AG20443 (cell line): ENCODE results near the gene DHX8.
A peak's percentile ranks its signal among the peaks of the same experiment; 100 is the strongest.

Experiments used
- DNase-seq: peaks from one replicate; pipeline ENCODE4 v3.0.0; 2012; ENCODE audit warnings: low spot score, mixed read lengths

DHX8 gene

GRCh38 chr17:43547659-43548256 is 64.0 kb downstream of the DHX8 start:
- no peak for DNase-seq

DNA sequence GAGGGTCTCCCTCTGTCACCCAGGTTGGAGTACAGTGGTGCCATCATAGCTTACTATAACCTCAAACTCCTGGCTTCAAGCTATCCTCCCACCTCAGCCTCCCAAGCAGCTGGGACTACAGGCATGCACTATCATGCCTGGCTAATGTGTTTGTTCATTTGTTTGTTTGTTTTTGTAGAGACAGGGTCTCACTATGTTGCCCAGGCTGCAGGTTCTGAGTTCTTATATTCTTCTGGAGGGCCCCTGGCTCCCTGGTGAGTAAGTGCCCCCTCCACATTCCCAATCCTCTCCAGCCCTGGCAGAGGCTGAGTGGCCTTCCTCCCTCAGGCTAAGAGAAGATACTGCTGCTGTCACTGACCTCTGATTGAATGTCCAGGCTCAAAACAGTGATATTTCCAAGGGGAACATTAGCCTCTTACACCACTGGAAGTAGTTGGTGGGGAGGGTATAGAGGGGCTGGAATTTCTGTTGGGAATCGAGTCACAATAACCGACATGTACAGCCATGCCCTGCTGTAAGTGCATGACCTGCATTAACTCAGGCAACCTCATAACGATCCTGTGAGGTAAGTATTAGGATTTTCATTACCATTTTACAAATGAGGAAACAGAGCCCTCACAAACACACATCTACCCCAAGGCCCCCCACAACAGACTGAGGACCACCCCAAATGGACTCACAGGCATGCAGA is 65.1 kb downstream of the DHX8 start:
- DNase-seq, result no peak

- no peak for DNase-seq
Measured at GRCh38 chr17:43549496-43549895, 65.7 kb downstream of the DHX8 start.

GRCh38 chr17:43550754-43551153 is 67.0 kb downstream of the DHX8 start:
- no peak for DNase-seq

GRCh38 chr17:43552229-43552837 is 68.6 kb downstream of the DHX8 start:
- no peak for DNase-seq

DNA sequence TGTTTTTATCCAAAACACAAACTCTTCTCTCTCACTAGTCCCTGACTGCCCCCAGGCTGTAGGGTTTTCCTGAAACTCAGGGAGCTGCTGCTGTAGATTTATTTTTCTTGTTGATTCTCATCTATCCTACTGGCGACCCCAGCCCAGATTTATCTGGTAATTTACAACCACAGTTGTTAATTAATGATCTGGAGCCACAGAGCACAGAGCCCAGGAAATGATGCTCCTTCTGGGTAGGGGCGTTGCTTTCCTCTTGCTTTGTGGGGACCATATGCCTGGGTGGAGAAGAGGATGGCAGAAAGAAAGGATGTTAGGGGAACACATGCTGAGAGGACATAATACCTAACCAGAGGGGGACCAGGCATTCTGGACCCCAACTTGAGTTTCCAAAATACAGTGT is 69.8 kb downstream of the DHX8 start:
- DNase-seq, result no peak

GRCh38 chr17:43554857-43555256 is 71.1 kb downstream of the DHX8 start:
- no peak for DNase-seq

DNA sequence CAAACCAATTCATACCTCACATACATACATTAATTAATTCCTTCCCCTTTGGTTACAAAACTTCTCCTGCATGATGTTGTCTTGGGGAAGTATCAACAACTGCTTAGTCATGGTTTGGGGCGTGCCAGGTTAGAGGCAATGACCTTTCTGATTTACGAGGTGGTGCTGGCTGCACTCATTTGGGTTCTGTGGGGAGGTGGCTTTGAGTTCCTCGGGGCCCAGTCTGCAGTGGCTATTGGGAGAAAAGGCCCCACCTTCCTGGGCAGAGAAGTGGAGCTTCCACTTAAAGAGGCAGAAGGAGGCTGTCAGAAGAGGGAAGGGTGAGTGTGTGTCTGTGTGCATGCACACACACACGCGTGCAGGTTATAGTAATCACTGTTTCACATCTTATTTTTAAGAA is 72.5 kb downstream of the DHX8 start:
- DNase-seq, result peak; percentile 94

DNA sequence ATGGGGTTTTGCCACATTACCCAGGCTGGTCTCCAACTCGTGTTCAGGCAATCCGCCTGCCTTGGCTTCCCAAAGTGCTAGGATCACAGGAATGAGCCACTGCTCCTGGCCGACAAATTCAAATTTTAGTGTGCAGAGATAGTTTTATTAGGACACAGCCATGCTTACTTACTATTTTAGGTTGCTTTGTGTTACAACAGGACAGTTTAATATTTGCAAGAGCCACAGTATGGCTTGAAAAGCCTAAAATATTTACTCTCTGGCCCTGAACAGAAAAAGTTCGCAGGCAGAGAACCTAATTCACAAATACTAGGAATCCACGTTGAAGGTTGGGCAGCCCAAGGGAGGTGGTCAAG is 75.0 kb downstream of the DHX8 start:
- DNase-seq, result no peak

DNA sequence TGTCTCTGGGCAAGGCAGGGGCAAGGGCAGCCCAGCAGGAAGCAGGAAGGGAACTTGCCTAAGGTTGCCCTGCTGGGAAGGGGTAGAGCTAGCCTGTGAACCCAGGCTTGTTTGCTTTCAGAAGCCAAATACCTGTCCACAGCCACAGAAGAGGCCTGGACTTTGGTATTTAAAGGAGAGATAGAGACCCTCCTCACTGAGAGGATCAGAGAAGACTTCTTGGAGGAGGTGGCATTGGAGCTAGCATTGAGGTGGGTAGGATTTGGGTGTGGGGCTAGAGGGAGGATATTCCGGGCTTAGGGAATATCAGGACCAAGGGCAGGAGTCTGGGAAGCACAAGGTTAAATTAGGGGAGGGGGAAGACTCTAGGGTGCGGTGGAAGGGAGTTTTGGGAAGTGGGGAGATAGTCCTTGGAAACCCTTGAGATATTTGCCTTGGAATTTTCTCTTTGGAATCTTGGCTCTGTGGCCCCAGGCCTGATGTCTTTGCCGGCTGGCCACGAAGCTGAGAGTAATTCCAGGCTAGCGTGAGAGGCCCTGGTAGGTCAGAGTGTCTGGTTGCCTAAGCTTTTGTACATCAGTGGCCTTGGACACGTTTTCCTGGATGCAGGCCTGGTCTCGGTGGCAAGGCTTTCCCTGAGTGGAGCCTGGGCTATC is 75.5 kb downstream of the DHX8 start:
- no peak for DNase-seq

DNA sequence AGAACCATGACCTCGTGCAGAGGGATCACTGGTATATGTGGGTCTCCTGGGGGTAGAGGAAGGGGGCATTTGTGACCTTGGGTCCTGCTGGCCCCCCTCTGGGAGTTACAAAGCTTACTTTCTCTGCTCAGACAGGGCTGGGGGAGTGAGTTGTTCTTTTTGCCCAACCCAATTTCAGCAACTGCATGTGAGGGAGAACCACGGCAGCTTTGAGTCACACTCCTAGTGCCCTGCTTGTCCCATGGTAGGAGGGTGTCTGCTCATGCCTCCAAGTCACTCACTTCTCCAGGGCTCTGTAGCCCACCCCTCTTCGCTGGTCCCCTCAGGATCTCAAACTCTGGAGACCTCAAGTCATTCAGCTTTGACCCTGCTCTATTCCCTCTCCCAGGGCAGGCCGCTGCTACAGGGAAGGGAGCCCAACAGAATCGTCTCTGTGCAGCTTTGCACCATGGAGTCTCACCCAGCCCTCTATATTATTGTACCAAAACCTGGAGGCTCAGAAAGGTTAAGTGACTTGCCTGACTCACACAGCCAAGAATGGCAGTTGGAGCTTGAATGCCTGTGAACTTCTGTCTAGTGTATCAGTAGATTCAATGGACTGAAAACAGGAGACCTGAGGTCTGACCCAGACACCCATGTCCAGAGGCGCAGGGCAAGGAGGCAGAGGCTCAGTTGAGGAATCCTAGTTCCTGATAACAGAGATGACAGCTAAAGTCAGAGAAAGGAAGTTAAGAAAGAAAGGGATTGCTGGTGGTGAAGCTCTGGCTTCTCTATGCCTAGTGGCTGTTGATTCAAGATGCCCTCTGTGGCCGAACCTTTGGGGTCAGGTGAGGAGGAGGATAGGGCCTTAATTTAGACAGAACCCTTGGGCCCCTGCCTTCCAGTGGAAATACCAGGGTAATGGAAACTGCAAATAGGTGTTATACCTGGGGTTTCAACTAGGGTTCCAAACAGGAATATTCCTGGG is 77.0 kb downstream of the DHX8 start:
- no peak for DNase-seq

DNA sequence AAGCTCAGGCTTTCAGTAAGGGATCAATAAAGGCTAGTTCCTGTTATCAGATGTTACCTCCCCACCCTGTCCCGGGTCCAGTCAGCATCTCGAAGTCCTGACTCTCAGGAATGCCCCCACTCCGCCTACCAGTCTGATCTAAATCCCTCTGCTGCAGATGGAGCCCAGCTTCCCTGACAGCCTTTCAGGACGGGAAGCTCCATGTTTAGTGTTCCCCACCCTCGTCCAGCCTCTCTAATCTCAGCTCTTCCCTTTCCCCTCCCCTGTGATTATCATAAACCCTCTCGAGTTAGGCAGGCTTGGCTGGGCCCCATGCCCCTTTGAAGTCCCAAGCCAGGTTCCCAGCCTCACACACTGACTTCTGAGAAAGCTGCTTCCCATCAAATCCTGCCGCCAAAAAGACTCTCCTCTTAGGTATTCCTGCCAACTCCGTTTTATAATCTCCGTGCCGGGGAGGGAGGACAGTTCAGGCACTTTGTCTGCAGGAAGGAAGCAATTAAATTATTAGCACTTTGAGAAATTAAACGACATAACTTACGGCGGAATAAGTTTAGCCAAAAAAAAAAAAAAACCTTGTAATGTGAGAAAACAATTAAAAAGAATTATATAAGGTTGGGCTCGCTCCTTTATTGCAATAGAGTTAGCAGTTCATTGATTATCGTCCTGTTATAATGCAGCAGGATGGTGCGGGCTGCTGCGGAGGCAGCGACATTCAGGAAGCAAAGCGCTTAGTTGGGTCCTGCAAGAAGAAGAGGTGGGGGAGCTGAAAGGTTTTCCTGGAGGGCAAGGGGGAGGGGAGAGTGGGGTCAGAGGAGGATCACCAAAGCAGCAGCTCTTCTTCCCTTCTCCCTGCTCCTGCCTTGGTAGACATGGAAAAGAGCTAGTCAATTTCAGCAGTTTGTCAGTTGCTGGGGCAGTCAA is 79.2 kb downstream of the DHX8 start:
- DNase-seq, result no peak

DNA sequence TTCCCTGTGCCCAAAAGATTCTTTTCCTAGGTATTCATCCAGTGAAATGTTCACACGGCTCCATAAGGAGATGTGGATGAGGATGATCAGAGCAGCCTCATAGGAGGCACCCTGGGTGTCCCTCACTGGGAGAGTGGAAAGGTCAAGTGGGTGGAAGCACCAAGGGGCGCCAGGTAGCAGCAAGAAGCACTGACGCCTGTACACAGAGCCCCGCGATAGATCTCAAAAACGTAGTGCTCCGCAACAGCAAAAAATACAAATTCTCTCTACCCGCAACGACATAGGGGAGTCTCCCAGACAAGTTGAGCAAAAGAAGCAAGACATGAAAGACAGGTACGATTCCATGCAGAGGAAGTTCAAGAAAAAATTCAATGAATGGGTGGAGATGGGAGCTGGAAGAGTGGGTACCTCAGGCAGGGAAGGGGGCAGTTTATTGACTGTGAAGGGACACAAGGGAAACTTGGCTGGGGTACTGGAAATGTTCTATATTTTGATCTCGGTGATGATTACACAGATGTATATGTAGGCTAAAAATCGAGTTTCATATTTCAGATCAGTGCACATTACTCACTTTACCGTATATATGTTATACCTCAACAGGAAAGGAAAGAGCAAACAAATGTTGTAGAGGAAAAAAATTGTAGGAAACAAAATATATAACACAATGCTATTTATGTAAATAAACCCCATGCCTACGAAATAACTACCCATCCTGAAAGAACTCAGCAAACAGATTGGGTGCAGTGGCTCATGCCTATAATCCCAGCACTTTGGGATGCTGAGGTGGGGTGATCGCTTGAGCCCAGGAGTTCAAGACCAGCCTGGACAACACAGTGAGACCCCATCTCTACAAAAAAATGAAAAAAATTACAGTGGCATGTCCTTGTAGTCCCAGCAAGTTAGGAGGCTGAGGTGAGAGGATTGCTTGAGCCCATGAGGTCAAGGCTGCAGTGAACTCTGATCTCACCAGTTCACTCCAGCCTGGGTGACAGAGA is 80.1 kb downstream of the DHX8 start:
- no peak for DNase-seq

DNA sequence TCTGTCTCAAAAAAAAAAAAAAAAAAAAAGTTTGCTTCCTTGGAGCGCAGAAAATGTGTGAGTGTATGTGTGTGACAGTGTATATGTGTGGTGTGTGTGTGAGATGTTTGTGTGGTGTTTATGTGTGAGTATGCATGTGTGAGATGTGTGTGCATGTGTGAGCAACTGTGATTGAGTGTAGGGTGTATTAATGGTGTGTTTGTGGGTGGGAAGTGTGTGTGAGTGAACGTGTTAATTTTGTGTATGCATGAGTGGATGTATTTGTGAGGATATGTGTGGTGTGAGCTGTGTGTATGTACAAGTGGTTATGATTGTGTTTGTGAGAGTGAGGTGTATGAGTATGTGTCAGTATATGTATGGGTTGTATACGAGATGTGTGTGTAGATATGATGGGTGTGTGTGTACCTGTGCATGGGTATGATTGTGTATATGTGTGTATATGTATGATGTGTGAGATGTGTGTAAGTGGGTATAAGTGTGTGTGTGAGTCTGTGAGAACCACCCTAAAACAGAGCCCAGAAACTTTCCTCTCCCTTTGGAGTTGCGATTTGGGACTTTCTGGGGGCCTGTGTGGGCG is 84.8 kb downstream of the DHX8 start:
- DNase-seq, result no peak

- peak; percentile 59 for DNase-seq
Measured at GRCh38 chr17:43570518-43570928, 86.7 kb downstream of the DHX8 start.

DNA sequence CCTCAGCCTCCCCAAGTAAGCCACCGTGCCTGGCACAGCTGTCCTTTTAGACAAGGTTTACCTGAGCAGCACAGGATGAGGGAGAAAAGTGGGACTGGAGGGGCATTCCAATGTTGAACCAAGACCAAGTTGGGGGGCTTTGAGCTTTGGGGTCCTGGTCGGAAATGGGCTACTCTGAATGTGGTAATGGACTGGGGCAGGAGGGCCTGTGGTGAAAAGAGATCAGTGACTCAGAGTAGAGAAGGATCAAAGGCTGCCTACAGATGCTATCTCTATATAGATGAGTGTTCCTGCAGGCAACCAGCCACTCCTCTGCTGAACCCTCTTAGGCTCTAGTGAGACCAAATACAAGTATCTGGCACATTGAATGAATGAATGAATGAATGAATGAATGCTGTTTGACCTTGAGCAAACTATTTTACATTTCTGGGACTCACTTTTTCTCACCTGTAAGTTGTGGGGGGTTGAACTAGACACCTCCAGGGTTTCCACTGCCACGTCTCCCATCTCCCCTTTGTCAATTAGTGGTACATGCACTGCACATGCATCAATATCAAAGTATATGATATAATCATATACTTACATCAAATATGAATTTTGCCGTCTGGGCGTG is 88.7 kb downstream of the DHX8 start:
- no peak for DNase-seq

DNA sequence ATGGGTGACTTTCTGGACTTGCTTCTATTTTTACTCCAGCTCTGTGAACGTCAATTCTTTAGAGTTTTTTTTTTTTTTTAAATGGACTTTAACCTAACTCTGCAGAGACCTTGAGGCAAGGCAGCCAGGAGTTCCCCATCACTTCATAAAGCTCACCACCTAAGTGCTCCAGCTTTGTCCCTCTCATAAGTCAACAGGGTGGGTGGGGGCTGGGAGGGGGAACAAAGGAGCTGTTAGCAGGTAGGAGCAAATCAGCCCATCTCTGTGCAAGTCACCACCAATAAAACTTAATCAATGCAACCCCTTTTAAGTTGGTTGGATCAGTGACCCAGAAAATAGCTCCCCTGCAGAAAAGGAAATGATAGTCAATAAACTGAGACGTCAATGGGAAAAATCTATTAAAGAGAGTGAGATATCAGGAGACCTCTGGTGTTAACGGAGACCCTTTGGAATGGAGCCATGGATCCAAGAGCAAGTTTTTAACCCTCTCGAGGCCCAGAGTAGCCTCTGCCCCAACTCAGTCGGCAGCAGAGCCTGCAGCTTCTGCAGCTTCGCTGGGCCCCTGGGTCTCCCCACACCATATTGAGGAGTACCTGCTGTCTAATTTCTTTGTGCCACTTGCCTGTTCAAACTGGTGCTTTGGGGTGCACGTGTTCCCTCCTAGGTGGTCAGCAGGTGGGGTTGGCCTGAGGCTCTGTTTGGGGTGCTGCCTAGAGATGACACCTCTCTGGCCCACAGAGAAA is 90.0 kb downstream of the DHX8 start:
- no peak for DNase-seq

GRCh38 chr17:43574348-43574747 is 90.6 kb downstream of the DHX8 start:
- DNase-seq, result no peak
